HG03095 (cell line): Measurements from ENCODE around the gene TUBG1.
A peak's percentile ranks its signal among the peaks of the same experiment; 100 is the strongest.

Source experiments
- ATAC-seq: cut with Tn5 transposase; IDR thresholded peaks from one replicate; pipeline ENCODE4 v1.9.1; 2021; ENCODE audit warnings: moderate library complexity; ENCODE audit not compliant: unreplicated experiment

Gene TUBG1

GRCh38 chr17:42578282-42578869 is 31.1 kb upstream of the TUBG1 start:
- ATAC-seq: peak; percentile 47

DNA sequence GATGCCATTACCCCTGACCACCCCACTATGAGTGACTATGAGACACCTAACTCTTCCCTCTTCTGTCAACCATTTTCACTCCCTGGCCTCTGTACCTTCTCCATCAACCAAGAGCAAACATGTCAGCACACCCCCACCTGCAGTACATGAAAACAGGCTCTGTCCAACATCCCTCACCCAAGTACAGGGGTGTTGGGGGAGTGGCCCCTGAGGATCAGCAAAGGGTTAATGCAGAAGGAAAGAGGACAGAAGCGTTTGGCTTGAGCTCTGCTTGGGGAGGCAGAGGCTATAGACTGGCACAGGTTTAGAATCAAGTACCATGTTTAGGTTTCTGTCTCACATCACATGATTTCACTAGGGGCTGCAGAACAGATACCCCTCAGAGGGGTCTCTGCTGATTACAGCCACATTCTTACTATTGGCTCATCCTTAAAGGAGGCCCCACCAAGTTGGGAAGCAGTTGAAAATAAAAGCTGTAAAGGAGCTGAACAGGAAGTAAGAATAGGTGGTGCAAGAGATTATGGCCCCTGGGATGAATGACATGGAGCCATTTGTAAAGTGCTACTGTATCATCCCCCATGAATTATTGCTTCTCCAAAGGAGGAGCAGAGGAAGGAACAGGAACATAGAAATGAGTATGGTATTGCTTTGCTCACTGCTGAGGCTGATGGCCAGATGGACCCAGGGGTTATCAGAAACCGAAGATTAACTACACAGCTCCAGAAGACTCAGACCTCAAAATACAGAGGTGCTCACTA is 29.5 kb upstream of the TUBG1 start:
- ATAC-seq: no peak

- no peak for ATAC-seq
These were observed 27.7 kb upstream of the TUBG1 start for GRCh38 chr17:42581744-42582270.

- no peak for ATAC-seq
These were observed 24.6 kb upstream of the TUBG1 start for GRCh38 chr17:42584880-42585279.

- no peak for ATAC-seq
These were observed 24.1 kb upstream of the TUBG1 start for GRCh38 chr17:42585353-42585752.

- ATAC-seq: peak; percentile 70
These were observed 22.8 kb upstream of the TUBG1 start for GRCh38 chr17:42586514-42587230.

GRCh38 chr17:42590886-42591285 is 18.6 kb upstream of the TUBG1 start:
- ATAC-seq: no peak

DNA sequence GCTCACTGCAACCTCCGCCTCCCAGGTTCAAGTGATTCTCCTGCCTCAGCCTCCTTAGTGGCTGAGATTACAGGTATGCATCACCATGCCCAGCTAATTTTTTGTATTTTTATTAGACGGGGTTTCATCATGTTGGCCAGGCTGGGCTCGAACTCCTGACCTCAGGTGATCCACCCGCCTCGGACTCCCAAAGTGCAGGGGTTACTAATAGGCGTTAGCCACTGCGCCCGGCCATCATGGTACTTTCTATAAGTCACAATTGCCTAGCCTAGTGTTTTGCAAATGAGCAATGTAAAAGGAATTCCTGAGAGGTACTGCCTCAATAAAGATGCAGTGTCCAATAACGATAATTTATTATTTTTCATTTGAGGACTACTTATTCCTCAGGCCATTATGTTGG is 18.1 kb upstream of the TUBG1 start:
- no peak for ATAC-seq

GRCh38 chr17:42596386-42596785 is 13.1 kb upstream of the TUBG1 start:
- no peak for ATAC-seq

DNA sequence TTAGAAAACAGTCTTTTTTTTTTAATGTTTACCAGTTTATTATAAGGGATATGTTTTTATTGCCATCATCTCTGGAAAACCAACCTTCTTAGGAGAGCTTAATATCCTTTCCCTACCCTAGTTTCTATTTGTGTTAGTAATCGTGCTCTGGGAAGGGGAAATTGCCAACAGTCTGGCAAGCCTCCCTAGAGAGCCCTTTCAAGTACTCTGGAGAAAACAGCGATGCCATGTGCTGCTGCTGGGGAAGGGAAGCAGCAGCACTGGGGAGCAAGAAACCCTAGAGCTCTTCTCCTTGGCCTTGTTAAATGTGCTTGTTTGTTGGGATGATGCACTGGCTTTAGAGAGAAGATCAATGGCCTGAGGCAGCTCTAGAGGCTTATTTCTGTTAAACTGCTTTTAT is 10.6 kb upstream of the TUBG1 start:
- ATAC-seq: no peak

GRCh38 chr17:42603318-42603717 is 6.2 kb upstream of the TUBG1 start:
- no peak for ATAC-seq

DNA sequence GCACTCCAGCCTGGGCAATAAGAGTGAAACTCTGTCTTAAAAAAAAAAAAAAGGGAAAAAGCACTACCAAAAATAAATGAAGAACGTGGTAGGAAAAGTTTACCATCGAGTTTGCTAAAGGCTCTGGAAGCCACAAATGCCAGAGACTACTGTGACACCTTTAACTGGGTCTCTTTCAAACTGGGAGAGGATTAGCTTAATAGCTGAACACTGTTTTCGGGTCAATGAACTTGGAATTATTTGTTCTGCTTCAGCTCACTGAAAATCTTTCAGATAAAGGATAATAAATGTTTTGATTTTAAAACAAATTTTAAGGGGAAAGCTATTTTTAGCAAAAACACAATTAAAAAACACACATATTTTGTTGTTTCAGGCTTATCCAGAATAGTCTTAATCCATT is 1.7 kb upstream of the TUBG1 start:
- ATAC-seq: no peak

GRCh38 chr17:42608305-42609181 is 940 bp upstream of the TUBG1 start:
- peak; percentile 27 for ATAC-seq

- peak; percentile 9 for ATAC-seq
These were observed 625 bp downstream of the TUBG1 start for GRCh38 chr17:42609814-42610801.

- no peak for ATAC-seq
These were observed 2.5 kb downstream of the TUBG1 start for GRCh38 chr17:42612013-42612412.

DNA sequence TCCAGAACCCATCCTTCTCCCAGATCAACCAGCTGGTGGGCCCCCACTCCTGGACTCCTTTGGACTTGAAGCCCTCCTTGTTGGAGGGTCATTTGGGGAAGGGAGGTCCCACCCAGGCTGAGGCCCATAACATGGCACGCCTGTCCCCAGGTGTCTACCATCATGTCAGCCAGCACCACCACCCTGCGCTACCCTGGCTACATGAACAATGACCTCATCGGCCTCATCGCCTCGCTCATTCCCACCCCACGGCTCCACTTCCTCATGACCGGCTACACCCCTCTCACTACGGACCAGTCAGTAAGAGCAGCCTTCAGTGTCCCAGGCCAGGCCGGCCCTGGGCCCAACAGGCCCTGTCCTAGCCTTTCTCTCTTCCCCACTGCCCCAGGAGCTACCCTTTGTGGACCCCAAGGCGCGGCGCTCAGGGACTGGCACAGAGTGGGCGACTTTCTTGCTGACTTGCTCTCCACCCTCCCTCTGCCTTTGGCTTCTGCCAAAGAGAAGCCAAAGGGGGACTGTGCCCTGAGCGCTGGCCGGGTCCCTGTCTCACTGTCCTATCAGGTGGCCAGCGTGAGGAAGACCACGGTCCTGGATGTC is 4.3 kb downstream of the TUBG1 start:
- ATAC-seq: no peak

- no peak for ATAC-seq
These were observed 8.5 kb downstream of the TUBG1 start for GRCh38 chr17:42617956-42618431.

DNA sequence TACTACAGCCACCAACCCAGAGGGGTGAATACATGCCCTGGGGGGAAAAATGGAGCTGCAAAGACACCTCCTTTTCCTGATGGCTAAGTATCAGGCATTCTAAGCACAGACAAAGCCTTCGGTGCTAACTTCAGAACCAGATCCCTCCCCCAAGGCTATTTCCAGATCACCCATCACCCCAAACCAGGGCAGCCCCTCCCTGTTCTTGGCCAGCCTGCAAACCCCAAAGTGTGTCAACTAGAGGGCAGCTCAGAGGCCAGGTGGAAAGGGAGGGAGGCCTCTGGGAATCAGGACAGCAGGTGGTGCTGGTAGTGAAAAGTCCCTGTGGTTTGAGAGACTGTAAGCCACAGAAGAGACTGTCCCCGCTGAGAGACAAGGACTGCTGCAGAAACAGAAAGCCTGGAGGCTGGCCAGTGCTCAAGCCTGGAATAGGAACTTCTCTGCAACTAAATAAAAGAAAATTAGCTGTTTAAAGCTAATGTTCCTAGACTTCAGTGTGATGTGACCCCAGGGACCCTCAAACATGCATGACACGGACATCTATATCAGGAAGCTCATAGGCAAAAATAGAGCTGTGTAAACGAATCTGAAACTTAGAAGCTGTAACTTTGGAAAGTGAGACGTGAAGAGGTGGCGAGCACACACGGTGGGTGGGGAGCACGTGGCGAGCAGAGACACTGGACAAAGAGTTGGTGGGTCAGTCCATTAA is 9.1 kb downstream of the TUBG1 start:
- peak; percentile 67 for ATAC-seq
